GM18526 (cell line): ENCODE measurements around the gene TGFBR3.

Experiments
- POLR2A ChIP-seq: IDR thresholded peaks from 3 replicates; pipeline ENCODE4 v1.6.1; 2011; ENCODE audit not compliant: insufficient read length; ENCODE audit errors: extremely low read depth

TGFBR3 gene

GRCh38 chr1:91684481-91685196, 201.3 kb downstream of the TGFBR3 start:
- TF ChIP-seq POLR2A = no peak

GRCh38 chr1:91683598-91683951, 202.4 kb downstream of the TGFBR3 start:
- no peak for TF ChIP-seq POLR2A

DNA sequence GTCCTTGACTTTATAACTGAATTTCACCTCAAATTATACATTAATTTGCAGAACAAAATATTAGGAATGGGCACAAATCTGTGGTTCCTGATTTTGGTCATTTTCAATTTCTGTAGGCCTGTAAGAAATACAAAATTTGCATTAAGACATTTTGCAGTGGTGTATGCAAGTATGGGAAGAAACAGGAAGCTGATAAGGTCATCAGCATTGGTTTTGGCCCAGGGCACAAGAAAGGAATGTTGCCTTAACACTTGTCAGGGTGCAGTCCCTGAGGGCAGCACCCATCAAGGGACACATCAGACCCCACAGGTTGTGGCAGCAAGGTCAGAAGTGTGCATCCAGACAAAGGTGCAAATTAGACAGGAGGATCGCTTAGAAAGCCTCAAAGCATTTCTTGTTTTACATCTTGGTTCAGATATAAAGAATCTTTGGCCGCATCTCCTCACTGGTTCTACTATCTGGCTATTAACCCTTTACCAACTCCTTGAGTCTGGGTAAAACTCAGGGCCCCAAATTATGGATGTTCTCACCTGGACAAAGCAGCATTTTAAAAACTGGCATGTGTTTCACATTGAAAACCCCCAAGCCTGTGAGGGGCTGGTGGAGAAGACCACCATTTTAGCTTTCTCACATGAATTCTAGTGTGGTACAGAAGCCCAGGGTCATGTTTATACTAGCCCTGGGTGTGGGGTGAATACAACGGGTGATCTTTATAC, 202.9 kb downstream of the TGFBR3 start:
- no peak for TF ChIP-seq POLR2A

DNA sequence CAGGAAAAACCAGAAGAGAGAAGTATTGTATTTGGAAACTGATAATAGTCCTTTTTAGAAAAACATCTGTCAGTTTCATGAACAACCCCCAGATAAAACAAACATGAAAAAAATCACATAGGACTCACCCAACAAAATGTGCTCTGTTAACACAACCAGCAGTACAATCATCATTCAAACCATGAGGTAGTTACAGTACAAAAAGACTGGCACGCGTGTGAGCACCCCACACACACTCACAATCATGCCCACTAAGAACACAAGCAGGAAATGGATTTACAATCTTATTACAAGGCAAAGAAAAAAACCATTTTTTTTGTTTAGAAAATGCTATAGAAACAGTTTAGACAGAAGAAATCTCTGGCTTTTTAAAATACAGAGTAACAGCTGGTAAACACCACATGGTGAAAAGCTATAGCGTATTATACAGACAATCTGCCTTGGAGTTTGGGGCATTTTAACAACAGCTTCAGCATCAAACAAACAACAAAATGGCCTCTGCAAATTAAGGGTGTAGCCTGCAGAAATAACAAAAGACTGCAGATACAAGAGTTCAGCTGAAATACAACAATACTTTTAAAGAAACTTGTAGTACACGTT, 205.3 kb downstream of the TGFBR3 start:
- TF ChIP-seq POLR2A = no peak

GRCh38 chr1:91679446-91679845, 206.5 kb downstream of the TGFBR3 start:
- TF ChIP-seq POLR2A = no peak

DNA sequence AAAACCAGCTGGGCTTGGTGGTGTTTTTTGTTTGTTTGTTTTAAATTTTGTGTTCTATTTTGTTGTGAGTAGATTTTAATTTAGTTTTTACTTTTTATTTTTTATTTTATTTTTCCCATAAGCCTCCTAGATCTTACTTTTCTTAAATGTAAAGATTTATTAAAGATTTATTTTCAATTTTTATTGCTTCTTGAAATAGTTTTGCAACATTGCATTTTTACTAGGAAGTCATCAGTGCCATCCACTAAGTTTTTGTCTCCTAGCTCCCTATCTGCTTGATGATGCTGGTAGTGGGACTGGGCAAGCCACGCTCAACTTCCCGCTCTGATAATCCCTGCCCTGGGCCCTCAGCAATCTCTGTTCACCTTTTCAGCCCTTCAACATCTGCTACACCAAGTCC, 209.9 kb downstream of the TGFBR3 start:
- no peak for TF ChIP-seq POLR2A

- no peak for TF ChIP-seq POLR2A
These were observed 211.8 kb downstream of the TGFBR3 start for GRCh38 chr1:91674107-91674506.

GRCh38 chr1:91673613-91674012, 212.3 kb downstream of the TGFBR3 start:
- no peak for TF ChIP-seq POLR2A

DNA sequence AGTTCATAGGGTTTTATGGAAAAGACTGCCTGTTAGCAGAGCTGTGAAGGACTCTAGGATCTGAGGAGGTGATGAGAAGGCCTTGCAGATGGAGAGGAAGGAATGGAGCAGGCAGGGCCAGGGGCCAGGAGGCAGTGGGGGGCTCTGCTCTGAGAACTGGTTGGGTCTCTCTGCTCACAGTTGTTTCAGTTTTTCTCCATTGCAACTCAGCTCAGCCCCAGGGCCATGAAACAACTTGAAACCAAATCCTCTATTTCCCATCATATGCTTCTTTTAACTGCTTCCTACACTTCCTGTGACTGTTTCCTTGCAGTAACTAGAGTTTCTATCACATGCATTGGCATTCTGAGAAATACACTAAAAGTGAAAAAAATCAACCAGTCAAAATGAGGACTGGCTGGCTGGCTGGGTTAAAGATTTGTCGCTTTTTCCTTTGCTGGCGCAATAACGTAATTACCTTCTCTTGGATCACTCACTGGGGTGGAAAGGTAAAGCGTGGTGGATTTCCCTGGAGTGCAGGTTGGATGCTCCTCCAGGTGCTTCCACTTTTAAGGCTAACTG, 213.3 kb downstream of the TGFBR3 start:
- no peak for TF ChIP-seq POLR2A

DNA sequence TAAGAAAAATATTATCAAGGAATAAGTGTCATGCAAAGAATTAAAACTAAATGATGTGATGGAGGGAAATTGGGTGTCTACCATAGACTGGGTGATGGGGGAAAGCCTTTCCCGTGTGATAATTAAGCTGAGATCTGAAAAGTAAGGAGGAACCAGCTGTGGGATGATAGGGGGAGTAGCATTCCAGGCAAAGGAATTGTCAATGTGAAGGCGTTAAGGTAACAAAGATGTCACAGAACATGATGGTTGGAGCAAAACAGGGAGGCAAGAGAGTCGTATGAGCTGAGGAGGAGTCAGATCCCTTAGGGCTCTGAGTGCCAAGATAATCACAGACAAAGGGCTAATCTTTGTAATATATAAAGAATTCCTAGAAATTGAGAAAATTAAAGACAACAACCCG, 215.2 kb downstream of the TGFBR3 start:
- no peak for TF ChIP-seq POLR2A

- TF ChIP-seq POLR2A = no peak
These were observed 216.2 kb downstream of the TGFBR3 start for GRCh38 chr1:91669584-91670350.

GRCh38 chr1:91661121-91661520, 224.8 kb downstream of the TGFBR3 start:
- TF ChIP-seq POLR2A = no peak

GRCh38 chr1:91660708-91661107, 225.2 kb downstream of the TGFBR3 start:
- no peak for TF ChIP-seq POLR2A

DNA sequence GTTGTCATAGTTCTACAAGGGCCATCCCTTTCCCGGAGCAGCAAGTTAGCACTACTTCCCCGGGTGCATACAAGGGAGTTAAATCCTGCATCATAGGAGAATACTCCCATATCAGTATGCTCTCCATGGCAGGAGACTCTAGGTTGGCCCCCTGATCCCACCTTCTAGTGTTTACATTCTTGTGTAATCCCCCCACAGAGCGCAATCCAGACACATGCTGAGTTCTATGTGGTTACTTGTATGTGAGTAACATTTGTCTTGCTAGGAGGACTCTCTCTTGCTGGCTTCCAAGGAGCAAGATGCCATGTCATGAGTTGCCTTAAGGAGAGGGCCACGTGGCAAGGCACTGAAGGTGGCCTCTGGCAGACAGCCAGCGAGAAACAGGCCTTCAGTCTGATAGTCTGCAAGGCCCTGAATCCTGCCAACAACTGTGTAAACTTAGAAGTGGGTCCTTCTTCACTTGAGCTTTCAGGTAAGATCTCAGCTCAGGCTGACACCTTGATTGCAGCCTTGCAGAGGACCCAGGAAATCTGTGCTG, 230.0 kb downstream of the TGFBR3 start:
- no peak for TF ChIP-seq POLR2A

GRCh38 chr1:91653183-91653582, 232.8 kb downstream of the TGFBR3 start:
- TF ChIP-seq POLR2A = no peak
